Right atrium auricular region (tissue), 2 donors: Measurements from ENCODE around the gene GINS2. TPM values are rescaled to one million over a fixed set of nuclear protein-coding genes. Genes with fewer than 3 reads are reported as not detected.

Experiments used
- total RNA-seq, 2 donors: library from RNA; depleted of rRNA; stranded (reverse); fragments of >200 nt; gene quantifications; one replicate each; pipeline ENCODE4 v1.1.0, GENCODE V29; 2016

Gene GINS2
- total RNA-seq, 2 donors from 2014 or later = 0.15 TPM; not detected in 1

Other genes starting within 250 kb of the GINS2 start
- 10 to 100 TPM; 37.1 to 55.7 TPM for gene GSE1, start 75.6 kb downstream of the GINS2 start, total RNA-seq
- 1 to 10 TPM in 1 of 2 donors, under 1 TPM in 1; 0.79 to 1.4 TPM for gene C16orf74, start 62.1 kb upstream of the GINS2 start, total RNA-seq
- 10 to 100 TPM; 18.8 to 40.7 TPM for gene EMC8, start 110.6 kb upstream of the GINS2 start, total RNA-seq
- 1,000 to 10,000 TPM; 1,383 to 1,567 TPM for gene COX4I1, start 110.7 kb upstream of the GINS2 start, total RNA-seq
- gene IRF8, start 210.2 kb upstream of the GINS2 start, total RNA-seq = 10 to 100 TPM in 1 of 2 donors, 1 to 10 TPM in 1; 2.2 to 10.6 TPM